HepG2 (cell line): Measurements from ENCODE around the gene SDE2. TPM values are rescaled to one million over a fixed set of nuclear protein-coding genes. Genes with fewer than 3 reads are reported as not detected.

ENCODE experiments used
- CBX1 ChIP-seq: IDR thresholded peaks from one replicate; pipeline ENCODE4 v1.6.1; 2016; ENCODE audit warnings: antibody characterized with exemption, low read depth
- FOXJ3 ChIP-seq: sonication (generic); formaldehyde crosslinking; IDR thresholded peaks from 2 replicates; pipeline ENCODE4 v1.4.0; 2020; ENCODE audit warnings: missing genetic modification reagents, mild to moderate bottlenecking, borderline replicate concordance
- KDM3A ChIP-seq: IDR thresholded peaks from 2 replicates; pipeline ENCODE4 v1.6.1; 2018; ENCODE audit warnings: low read depth, missing compliant biosample characterization
- MED13 ChIP-seq: sonication (generic); formaldehyde crosslinking; IDR thresholded peaks from 2 replicates; pipeline ENCODE4 v1.5.0; 2020; ENCODE audit warnings: missing genetic modification reagents
- PHF21A ChIP-seq: sonication (generic); formaldehyde crosslinking; IDR thresholded peaks from 2 replicates; pipeline ENCODE4 v1.5.0; 2020; ENCODE audit warnings: mild to moderate bottlenecking, missing genetic modification reagents
- RFXANK ChIP-seq: IDR thresholded peaks from 2 replicates; pipeline ENCODE4 v1.6.1; 2016
- SIN3A ChIP-seq: IDR thresholded peaks from 2 replicates; pipeline ENCODE4 v1.6.1; 2011; ENCODE audit warnings: low read depth, mild to moderate bottlenecking, control low read depth, low read length, borderline replicate concordance
- SP1 ChIP-seq, 2 experiments: fragments of 450-650 bp in 1 of 2; sonication (generic) in 1 of 2; formaldehyde crosslinking in 1 of 2; IDR thresholded peaks; 2 replicates each; pipeline versions ENCODE4 v1.4.0 to v1.6.1; 2016 to 2020; ENCODE audit warnings: missing genetic modification reagents in 1 of 2
- TEAD3 ChIP-seq: optimal IDR thresholded peaks from 2 replicates; pipeline ENCODE3; 2016; ENCODE audit warnings: borderline replicate concordance
- WIZ ChIP-seq: sonication (generic); formaldehyde crosslinking; IDR thresholded peaks from 2 replicates; pipeline ENCODE4 v1.5.1; 2020; ENCODE audit warnings: mild to moderate bottlenecking, missing genetic modification reagents
- XRCC5 ChIP-seq: fragments of 200-400 bp; formaldehyde crosslinking; optimal IDR thresholded peaks from 2 replicates; pipeline ENCODE3; 2017; ENCODE audit warnings: mild to moderate bottlenecking, low read length
- ZKSCAN5 ChIP-seq: sonication (generic); formaldehyde crosslinking; IDR thresholded peaks from 2 replicates; pipeline ENCODE4 v1.5.1; 2020; ENCODE audit warnings: mild to moderate bottlenecking, missing genetic modification reagents
- ZNF253 ChIP-seq: sonication (generic); formaldehyde crosslinking; IDR thresholded peaks from 2 replicates; pipeline ENCODE4 v1.8.0; 2022; ENCODE audit warnings: mild to moderate bottlenecking, missing genetic modification reagents, borderline replicate concordance
- ZNF274 ChIP-seq: sonication (generic); formaldehyde crosslinking; IDR thresholded peaks from 2 replicates; pipeline ENCODE4 v1.5.1; 2020; ENCODE audit warnings: mild to moderate bottlenecking, missing genetic modification reagents
- polyA plus RNA-seq, 8 experiments: library from polyadenylated mRNA; depleted of rRNA in 3 of 8; stranded (reverse) in 7 of 8; unstranded in 1 of 8; fragments of >200 nt; fragmentation: Illumina TruSeq in 4 of 8; extraction: Trizol in 4 of 8; gene quantifications; 2 replicates each; pipeline versions ENCODE4 v1.2.1 to v1.2.3, GENCODE V29; 2011 to 2016; ENCODE audit warnings: low read depth in 4 of 8, missing spikeins in 1 of 8, mixed read lengths in 1 of 8; ENCODE audit not compliant: insufficient read depth in 1 of 8
- total RNA-seq, 5 experiments: library from RNA; depleted of rRNA; stranded (reverse); fragments of >200 nt; fragmentation: Illumina TruSeq; extraction: Trizol; gene quantifications; 2 replicates each; pipeline ENCODE4 v1.2.3, GENCODE V29; 2016; ENCODE audit warnings: low read depth in 1 of 5
- TF ChIP-seq, protein P1 (sequence below): sonication (generic); formaldehyde crosslinking; IDR thresholded peaks from 2 replicates; pipeline ENCODE4 v1.5.0; 2020; ENCODE audit warnings: missing genetic modification reagents
- TF ChIP-seq, protein P2 (sequence below): sonication (generic); formaldehyde crosslinking; IDR thresholded peaks from 2 replicates; pipeline ENCODE4 v1.4.0; 2020; ENCODE audit warnings: missing genetic modification reagents
- TF ChIP-seq, protein P3 (sequence below): sonication (generic); formaldehyde crosslinking; IDR thresholded peaks from 2 replicates; pipeline ENCODE4 v1.4.0; 2020; ENCODE audit warnings: missing genetic modification reagents, low read depth, mild to moderate bottlenecking, borderline replicate concordance
- TF ChIP-seq, protein P4 (sequence below): sonication (generic); formaldehyde crosslinking; IDR thresholded peaks from 2 replicates; pipeline ENCODE4 v1.4.0; 2020; ENCODE audit warnings: missing genetic modification reagents; ENCODE audit errors: not compliant biosample characterization
- TF ChIP-seq, protein P5 (sequence below), 2 experiments: IDR thresholded peaks; 2 replicates each; pipeline ENCODE4 v1.6.1; 2011 to 2012; ENCODE audit warnings: low read length in 2 of 2, borderline replicate concordance in 1 of 2, low read depth in 1 of 2, mild to moderate bottlenecking in 1 of 2, moderate library complexity in 1 of 2

Gene SDE2
- total and polyA plus RNA-seq, 2 of the 13 experiments (the other 11 are each of a cell fraction or from before 2014, with no cell fraction given): 10.8 to 19.6 TPM

DNA sequence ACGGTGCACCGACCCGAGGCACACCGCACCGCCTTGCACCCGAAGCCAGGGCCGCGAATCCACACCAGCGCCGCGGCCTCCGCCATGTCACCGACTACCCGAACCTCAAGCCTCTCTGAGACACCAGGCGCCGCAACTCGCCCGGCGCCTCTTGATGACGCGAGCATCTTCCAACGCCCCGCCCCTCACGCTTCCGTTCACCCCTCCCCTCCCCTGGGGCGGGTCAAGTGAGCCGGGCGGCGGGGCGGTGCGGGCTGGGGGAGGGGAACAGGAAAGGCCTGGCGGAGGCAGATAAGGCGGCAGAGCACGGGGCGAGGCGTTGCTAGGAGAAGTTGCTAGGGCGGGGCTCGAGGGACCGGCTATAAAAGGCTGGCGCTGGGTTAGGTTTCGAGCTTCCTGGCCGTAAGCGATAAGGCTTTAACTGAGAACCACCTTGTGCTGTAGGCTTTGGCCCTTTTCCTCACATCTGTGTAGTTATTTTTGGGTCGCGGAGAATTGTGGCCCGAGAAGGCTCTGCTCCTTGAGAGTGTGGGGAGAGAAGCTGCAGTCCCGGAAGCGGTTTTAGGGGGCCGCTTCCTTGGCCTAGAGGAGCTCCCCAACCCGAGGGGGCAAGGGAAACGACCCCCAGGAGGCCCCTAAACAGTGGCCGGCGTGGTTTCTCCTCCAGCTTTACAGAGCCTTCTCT lies at the start of gene SDE2 (continued):
- TF ChIP-seq, protein P1, sequence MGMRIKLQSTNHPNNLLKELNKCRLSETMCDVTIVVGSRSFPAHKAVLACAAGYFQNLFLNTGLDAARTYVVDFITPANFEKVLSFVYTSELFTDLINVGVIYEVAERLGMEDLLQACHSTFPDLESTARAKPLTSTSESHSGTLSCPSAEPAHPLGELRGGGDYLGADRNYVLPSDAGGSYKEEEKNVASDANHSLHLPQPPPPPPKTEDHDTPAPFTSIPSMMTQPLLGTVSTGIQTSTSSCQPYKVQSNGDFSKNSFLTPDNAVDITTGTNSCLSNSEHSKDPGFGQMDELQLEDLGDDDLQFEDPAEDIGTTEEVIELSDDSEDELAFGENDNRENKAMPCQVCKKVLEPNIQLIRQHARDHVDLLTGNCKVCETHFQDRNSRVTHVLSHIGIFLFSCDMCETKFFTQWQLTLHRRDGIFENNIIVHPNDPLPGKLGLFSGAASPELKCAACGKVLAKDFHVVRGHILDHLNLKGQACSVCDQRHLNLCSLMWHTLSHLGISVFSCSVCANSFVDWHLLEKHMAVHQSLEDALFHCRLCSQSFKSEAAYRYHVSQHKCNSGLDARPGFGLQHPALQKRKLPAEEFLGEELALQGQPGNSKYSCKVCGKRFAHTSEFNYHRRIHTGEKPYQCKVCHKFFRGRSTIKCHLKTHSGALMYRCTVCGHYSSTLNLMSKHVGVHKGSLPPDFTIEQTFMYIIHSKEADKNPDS (CRISPR knock-in tag): no peak
- TF ChIP-seq TEAD3 (peak; percentile 65), RFXANK (no peak), WIZ (peak; percentile 57; the same call in 1 of the 2 replicates), FOXJ3 (CRISPR knock-in tag) (0 out of 2 replicates have a peak, but pooled peaks have one; percentile 14), ZNF274 (CRISPR knock-in tag) (no peak), SIN3A (peak; percentile 95; the same call in 1 of the 2 replicates), ZNF253 (CRISPR knock-in tag) (no peak), SP1 (IDR thresholded peaks at IDR 0.05) (no peak), SP1 (CRISPR knock-in tag; IDR thresholded peaks at IDR 0.05) (peak; percentile 93), MED13 (CRISPR knock-in tag) (peak; percentile 67), CBX1 (peak; percentile 19), KDM3A (CRISPR knock-in tag) (peak; percentile 71; the same call in 1 of the 2 replicates), PHF21A (CRISPR knock-in tag) (peak; percentile 63; the same call in 1 of the 2 replicates), ZKSCAN5 (0 out of 2 replicates have a peak, but pooled peaks have one; percentile 58), XRCC5 (peak; percentile 43)
- TF ChIP-seq, protein P2, sequence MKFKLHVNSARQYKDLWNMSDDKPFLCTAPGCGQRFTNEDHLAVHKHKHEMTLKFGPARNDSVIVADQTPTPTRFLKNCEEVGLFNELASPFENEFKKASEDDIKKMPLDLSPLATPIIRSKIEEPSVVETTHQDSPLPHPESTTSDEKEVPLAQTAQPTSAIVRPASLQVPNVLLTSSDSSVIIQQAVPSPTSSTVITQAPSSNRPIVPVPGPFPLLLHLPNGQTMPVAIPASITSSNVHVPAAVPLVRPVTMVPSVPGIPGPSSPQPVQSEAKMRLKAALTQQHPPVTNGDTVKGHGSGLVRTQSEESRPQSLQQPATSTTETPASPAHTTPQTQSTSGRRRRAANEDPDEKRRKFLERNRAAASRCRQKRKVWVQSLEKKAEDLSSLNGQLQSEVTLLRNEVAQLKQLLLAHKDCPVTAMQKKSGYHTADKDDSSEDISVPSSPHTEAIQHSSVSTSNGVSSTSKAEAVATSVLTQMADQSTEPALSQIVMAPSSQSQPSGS (CRISPR knock-in tag): peak; percentile 39; the same call in 1 of the 2 replicates
- TF ChIP-seq, protein P3, sequence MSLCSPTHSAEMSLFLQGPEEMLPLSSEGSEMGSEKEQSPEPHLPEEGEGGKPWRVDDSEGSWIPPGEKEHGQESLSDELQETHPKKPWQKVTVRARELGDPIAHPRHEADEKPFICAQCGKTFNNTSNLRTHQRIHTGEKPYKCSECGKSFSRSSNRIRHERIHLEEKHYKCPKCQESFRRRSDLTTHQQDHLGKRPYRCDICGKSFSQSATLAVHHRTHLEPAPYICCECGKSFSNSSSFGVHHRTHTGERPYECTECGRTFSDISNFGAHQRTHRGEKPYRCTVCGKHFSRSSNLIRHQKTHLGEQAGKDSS (CRISPR knock-in tag): peak; percentile 42; the same call in 1 of the 2 replicates
- TF ChIP-seq, protein P4, sequence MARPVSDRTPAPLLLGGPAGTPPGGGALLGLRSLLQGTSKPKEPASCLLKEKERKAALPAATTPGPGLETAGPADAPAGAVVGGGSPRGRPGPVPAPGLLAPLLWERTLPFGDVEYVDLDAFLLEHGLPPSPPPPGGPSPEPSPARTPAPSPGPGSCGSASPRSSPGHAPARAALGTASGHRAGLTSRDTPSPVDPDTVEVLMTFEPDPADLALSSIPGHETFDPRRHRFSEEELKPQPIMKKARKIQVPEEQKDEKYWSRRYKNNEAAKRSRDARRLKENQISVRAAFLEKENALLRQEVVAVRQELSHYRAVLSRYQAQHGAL (CRISPR knock-in tag): no peak
- TF ChIP-seq, protein P5, sequence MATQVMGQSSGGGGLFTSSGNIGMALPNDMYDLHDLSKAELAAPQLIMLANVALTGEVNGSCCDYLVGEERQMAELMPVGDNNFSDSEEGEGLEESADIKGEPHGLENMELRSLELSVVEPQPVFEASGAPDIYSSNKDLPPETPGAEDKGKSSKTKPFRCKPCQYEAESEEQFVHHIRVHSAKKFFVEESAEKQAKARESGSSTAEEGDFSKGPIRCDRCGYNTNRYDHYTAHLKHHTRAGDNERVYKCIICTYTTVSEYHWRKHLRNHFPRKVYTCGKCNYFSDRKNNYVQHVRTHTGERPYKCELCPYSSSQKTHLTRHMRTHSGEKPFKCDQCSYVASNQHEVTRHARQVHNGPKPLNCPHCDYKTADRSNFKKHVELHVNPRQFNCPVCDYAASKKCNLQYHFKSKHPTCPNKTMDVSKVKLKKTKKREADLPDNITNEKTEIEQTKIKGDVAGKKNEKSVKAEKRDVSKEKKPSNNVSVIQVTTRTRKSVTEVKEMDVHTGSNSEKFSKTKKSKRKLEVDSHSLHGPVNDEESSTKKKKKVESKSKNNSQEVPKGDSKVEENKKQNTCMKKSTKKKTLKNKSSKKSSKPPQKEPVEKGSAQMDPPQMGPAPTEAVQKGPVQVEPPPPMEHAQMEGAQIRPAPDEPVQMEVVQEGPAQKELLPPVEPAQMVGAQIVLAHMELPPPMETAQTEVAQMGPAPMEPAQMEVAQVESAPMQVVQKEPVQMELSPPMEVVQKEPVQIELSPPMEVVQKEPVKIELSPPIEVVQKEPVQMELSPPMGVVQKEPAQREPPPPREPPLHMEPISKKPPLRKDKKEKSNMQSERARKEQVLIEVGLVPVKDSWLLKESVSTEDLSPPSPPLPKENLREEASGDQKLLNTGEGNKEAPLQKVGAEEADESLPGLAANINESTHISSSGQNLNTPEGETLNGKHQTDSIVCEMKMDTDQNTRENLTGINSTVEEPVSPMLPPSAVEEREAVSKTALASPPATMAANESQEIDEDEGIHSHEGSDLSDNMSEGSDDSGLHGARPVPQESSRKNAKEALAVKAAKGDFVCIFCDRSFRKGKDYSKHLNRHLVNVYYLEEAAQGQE (IDR thresholded peaks at IDR 0.05; ENCODE audit: borderline replicate concordance in 1 of 2, low read depth in 1 of 2, low read length in 2 of 2): no peak; a peak in 1 of 4 replicates
